HS-5 (cell line): ENCODE data around the gene CA12.

Experiments
- DNase-seq: peaks from one replicate; pipeline ENCODE4 v3.0.0-alpha.2; 2012; ENCODE audit warnings: low read depth

The CA12 gene

DNA sequence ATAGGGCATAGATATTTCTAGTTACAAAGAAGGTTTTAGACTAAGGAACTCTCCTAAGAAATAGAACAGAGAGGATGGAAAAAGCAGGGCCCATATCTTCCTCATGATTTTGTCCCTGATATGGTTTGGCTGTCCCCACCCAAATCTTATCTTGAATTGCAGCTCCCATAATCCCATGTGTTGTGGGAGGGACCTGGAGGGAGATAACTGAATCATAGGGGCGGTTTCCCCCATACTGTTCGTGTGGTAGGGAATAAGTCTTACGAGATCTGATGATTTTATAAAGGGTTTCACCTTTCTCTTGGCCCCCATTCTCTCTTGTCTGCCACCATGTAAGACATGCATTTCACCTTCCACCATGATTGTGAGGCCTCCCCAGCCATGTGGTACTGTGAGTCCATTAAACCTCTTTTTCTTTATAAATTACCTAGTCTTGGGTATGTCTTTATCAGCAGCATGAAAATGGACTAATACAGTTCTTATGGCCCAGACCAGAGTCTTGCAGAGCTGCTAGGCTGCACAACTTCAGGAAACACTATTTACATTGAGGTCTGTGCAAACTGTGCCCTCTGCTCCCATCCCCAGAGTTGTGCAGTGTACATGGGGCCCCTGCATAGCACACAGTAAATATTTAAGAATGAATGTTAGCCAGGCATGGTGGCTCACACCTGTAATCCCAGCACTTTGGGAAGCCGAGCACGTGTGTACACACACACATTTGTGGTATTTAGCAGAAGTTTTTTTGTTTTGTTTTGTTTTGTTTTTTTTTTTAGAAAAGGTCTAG lies 20.3 kb upstream of the CA12 start:
- no peak for DNase-seq

DNA sequence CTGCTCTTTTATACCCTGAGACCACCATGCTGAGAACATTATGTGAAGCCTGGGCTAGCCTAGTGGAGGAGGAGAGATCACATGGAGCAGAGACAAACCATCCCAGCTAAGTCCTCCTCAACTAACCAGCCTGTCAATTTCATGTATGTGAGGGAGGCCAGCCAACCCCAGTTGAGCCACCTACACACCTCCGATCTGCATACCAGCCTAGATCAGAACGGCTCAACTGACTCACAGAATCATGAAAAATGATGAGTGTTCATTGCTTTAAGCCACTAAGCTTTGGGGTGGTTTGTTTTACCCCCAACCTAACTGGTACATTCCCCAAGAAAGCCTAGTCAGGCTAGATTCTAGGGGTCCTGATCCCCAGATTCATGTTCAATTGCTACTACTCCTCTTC lies 19.4 kb upstream of the CA12 start:
- DNase-seq: no peak

DNA sequence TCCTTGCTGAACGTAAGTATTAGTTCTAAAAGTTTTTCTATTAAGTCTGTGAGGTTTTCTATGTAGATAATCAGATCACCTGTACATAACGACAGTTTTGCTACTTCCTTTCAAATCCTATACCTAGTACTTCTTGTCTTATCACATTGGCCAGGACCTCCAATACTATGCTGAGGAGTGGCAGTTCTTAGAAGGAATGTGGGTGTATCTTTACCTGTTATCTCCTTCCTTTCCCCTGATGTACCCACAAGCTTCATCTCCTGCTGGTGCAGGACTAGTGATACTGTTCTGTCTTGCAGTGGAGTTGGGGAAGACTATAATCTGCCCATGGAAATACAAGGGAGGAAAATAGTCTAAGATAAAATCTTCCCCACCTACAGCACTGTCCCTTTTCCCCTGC lies 16.8 kb upstream of the CA12 start:
- no peak for DNase-seq

DNA sequence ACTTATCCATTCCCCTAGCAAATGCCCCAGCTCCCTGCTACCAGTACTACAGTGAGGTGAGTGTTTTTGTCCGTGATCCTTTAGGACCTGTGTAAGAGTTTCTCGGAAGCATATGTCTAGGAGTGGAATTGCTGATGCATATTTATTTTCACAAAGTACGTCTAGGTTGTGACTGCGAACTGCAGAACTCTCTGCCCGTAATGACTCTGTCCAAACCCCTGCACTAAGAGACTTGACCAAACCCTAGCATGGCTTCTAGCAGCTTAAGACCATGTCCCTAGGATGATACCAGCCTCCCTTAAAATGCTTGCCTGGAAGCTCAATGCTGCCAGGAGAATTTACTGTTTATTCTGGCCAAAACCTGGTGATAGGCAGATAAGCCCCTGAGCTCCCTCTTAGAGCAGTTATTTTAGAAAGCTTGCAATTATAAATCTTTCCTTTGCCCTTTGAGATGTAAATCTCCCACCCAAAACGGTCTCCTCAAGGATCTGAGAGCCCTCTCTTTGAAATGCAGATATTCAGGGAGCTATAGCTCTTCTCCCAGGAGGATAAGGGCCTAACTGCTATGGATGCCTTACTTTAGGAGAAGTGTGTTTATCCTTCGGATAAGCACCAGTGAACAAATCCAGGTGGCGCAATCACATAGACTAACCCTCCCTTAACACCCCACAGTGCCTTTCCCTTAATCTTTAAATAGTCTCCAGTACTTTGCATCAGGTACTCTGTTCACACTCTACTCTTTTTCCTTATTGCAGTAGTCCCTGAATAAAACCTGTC lies 14.7 kb upstream of the CA12 start:
- no peak for DNase-seq

DNA sequence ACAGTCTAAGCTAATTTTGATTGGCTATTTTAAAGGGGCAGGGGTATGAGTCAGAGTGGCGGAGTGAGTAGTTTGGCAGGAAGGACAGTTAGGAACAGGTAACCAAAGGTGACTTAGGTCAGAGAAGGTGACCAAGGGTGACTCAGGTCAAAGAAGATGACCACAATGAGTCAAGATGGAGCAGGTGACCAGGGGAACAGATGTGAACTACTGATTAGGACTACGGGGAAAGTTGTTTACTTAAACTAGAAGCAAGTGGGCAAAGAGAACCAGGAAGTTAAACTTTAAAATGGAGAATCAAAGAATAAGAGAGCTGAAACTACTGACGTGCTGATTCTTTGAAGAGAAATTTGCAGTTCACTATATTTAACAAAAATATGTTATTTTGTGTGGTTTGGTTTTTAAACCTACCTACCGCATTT lies 14.1 kb upstream of the CA12 start:
- no peak for DNase-seq

DNA sequence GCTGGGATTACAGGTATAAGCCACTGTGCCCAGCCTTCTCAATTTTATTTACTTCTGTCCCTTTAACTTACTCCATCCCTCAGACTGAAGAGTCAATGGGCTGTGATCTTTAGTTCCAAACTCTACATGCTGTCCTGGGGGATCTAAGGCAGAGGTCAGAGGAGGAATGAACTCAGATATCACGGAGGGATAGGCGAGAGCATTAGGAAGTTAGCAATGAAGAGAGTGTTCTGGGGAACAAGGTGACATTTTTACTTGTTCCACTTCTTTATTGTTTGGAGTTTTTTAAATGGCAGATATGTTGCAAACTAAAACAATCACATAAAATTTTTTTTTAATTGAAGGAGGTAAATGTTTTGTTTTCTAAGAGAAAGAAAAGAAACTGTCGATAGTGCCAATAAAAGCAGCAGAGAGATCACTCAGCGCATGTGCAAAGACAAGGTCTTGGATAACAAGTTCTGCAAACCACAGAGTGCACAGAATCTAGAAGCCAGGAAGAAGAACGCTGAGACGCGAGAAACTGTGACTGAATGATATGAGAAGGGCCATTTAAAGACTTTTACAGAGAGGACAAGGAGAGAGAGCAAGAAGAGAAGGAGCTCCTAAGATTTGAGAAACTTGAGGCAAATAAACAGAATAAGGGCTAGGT lies 10.8 kb upstream of the CA12 start:
- DNase-seq: no peak

DNA sequence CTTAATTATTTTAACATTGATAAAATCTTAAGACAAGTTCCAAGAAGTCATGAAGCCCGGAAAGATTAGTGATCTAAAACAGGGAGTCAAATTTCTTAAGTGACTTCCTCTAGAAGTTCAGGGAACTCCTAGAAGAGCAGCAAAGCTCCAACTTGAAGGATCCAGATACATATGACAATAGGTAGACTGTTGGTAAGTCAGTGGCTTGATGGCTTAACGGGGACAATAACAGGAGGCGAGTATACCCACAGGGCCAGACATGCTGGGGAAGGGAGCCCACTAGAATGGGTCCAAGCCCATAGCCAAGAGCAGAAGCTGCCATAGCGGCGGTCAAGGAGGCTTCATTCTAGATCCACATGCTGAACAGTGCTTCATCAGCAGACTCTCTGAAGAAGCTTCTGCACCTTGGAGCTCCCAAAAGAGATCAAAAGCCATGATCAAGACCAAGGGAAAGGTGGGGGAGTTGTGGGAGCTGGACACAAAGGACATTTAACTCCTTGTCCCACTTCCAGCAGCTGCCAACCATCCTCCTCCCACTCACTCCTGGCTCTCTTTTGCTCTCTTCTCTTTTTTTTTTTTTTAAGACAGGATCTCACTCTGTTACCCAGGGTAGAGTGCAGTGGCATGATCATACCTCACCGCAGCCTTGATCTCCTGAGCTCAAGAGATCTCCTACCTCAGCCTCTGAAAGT lies 10.2 kb upstream of the CA12 start:
- no peak for DNase-seq

DNA sequence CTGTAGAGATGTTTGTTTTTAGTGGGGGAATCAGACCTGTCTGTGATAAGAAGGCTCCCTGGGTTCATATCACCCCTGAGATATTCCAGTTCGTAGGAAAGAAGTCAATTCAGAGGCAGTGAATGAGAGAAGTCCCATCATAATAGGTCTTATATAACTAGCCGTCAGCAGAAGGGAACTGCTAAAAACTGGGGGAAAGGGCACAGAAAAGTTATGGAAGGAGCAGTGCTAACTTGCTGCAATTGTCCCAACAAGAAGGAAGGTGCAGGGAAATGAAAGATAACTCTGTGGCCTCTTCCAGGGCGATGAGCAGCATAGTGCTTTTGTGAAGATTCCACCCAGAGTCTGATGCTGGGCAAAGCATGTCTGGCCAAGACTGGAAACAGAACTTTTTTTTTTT lies 9.0 kb upstream of the CA12 start:
- no peak for DNase-seq

DNA sequence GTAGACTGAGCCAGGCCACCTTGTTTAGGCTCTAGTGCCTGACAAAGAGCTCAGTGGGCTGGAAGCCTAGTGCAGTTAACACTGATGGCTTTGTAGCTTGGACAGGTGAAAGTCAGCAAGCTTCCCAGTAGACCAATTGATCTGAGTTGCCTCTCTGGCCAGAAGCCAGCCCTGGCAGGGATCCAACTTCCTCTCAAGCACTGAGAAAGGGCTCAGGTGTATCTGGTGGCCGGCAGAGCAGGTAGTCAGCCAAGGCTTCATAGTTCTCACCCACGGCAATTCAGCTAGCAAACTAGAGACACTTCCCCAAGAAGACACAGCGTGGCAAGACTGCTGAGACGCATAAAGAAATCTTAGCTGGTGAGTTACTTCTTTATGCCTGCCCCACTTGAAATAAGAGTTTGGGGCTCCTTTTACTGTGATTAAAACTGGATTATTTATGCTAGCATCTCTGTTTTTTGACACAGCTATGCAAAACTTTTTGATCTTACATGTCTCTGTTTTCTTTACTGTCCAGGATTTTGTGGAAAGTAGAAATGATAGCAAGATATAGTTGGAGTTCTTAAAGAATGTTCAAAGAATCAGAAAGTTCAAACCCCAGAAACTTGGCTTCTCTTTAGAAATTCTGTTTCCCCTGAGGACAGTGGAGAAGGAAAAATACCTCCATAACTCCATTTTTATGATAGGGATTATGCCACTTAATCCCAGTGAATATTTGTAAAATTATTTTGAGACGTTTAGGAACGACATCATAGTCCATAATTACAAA lies 8.4 kb upstream of the CA12 start:
- no peak for DNase-seq

DNA sequence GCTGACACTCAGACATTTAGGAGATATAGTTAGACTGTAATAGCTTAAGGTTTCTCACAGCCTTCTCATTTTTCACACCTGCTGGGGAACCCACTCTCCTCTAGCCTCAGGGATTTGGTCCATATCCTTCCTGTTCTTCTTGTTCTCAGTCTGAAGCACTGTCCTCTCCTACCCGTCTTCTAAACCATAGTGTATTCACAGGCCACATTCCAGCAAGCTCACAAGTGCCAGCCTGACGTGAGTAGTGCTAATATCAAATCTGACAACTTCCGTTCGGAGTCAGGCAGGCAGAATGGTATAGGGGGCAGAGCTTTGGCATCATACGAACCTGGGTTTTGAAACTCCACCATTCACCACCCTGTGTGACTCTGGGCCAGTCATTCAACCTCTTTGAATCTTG lies 6.9 kb upstream of the CA12 start:
- DNase-seq: no peak

DNA sequence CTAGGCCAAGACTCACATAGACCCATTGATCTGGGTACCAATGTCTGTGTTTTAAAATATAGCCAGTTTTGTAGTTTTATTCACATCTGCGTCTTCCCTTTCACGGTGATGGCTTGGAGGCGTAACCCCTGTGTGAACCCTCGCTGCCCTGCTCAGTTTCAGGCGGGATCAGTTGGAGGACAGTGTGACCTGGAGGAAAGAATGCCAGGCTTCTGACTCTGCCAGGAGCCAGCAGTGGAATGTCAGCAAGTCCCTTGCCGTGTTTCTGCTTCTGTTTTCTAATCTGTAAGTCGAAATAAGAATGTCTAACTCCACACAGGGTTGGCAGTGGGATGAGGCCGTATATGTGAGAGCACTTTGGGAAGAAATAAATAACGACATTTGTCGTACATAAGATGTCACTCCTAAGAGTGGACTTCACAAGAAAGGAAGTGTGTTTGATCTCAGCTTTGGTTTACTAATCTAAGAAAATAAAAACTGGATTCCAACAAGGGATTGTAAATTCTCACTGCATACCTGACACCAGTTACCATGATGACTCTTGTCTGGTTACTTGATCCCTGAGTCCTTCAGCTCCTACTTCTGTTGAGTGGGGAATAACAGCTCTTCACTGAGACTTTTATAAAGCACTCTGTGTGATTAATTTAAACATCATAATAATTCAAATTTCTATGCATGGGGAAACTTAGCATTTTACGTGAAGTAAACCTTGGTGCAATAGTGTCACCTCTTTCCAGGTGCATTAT lies 6.3 kb upstream of the CA12 start:
- no peak for DNase-seq

DNA sequence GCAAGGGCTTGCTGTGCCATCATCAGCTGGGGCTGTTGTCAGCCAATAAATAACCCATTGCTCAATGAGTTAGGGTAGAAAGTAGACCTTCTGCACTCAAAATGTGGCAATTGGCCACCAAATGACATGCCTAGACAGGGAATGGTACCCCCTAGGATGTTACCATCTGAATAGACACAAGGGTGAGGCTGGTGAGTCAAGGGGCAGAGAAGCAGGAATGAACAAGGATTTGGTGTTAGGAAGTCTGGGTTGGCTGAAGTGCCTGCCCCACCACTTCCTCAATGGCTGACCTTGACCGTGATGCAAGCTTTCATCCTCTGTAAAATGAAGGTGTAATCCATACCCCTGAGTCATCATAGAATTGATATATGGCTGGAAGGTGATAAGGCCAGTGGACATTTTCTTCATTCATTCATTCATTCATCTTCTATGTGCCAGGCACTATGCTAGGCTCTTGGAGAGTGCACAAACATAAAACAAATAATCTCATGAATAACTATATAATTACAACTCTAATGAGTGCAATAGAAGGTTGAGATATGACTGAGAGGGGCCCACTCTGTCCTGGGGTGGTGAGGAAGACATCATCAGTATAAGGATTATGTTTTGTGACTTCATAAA lies 4.4 kb upstream of the CA12 start:
- no peak for DNase-seq

DNA sequence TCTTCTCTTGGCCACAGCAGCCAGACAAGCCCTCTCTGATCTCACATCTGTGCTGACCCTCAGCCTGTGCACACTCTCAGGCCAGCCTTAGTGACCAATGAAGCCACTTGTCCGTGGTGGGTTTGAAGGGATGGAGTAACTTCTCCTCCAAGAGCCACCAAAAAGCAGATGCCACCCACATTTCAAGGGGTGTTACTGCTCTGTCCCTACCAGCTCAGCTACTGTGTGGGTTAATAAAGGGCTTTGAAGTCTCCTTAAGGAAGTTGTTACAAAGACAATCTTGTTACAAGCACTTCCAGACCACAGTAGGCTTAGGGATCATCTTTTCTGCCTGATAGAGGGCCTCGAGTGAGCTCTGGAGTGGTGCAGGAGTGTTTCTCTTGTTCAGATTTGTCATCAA lies 3.3 kb upstream of the CA12 start:
- DNase-seq: no peak

DNA sequence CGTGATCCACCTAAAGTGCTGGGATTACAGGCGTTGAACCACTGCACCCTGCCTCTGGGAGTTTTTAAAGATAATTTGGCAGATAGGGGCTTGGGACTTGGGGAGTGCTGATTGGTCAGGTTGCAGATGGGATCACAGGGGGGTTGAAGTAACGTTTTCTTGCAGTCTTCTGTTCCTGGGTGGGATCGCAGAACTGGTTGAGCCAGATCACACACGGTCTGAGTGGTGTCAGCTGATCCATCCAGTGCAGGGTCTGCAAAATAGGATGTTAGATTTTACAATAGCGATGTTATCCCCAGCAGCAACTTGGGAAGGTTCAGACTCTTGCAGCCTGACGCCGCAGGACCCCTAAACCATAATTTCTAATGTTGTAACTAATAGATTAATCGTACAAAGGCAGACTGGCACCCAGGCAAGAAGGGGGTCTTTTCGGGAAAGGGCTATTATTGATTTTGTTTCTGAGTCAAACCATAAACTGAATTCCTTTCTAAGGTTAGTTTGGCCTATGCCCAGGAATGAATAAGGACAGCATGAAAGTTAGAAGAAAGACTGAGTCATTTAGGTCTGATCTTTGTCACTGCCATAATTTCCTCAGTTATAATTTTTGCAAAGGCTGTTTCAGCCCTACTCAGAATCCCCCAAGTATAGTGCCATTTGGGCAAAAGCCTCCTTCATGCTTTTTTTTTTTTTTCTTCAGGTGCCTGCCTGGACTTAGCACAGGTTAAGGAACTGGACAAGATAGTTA lies 1.5 kb upstream of the CA12 start:
- no peak for DNase-seq

DNA sequence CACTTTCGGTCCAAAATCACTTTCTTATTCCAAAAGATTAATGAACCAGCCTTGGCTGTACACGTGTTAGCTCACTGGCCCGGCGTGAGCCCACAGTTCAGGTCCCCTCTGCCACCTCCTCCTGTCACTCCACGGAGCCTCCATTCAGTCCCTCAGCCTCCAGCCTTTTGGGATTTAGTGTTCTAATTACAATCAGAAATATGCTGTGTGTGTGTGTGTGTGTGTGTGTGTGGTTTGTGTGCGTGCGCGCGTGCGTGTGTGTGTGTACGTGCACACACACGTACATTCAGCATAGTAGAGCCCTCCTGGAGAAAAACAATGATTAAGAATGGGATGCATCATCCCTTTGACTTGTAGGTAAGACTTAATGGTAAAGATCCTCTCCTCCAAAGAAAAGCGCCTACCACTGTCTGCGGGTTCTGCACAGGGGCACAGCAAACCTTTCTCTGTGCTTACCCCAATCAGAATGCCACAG lies 801 bp downstream of the CA12 start:
- DNase-seq: no peak

DNA sequence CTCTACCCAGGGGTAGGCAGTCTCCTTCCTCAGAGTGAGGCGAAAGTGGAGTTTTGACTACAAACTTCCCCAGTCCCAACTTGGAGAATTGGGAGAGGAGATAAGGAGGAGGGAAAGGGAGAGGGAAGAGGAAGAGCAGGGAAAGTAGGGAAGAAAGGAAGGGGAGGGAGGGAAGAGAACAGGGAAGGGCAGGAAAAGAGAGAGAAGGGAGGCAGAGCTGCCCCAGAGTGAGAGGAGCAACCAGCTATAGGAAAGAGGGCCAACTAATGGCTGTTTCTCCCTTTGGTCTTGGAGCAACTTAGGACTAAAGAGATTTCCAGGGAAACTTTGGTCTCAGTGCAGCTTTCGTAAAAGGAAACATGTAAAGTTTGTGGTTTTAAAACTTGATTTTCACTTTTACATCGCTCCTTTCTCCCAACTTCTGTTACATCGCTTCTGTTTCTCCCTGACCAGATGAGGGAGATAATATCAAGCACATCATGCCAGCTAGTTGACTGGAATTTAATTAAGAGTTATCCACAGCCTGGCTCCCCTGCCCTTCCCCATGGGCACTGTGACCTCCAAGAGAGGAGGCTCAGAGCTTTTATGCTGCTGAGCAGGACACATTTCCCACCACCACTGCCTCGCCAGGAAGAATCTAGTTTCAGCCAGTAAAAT lies 1.4 kb downstream of the CA12 start:
- no peak for DNase-seq

DNA sequence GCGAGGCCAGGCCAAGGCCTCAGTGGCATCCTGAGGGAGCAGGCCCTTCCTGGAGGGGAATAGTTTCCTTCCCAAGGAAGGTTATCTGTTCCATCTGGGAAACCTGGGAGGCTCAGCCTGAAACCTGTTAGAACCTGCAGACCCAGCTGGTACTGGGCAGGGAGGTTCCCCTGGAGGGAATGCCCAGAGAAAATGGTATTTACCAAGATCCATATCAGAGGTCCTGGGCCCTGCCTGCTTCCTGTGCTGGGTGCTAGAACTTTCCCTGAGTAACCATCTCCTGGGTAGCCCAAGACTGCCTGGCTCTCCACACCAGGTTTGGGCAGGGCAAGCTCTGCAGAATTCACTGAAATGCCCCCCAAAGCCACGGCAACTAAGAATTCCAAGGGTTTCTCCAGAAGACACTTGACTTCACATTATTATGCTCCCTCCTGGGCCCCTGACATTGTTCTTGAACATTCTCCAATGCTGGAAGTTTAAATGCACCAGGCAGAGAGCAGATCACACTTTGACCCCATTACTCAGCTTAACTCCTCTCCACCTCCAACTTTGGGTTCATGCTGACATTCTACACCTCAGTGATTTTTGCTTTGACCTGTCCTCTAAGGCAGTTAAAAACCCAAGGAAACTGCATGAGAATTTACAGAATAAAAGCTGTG lies 2.0 kb downstream of the CA12 start:
- no peak for DNase-seq

DNA sequence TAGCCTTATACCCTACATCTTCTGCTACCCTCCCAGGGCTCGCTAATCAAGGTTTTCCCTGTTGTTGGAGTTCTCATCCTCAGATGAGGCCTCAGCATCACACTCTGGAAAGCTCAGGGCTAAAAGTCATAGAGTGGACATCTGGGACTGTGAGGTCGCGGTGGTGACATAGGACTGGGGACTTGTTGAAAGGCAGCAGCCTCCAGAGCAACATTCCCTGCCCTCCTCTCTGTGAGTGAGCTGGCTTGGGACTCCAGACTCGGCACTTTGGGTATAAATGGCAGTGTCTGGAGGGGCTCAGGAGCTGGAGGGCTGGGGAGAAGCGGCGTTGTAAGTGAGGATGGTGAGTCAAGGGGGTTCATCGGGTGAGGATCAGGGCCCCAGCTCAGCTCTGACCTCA lies 2.7 kb downstream of the CA12 start:
- DNase-seq: no peak
